Gastrocnemius medialis (tissue), 4 donors: Measurements from ENCODE around the gene LRRC8E. TPM values are rescaled to one million over a fixed set of nuclear protein-coding genes. Genes with fewer than 3 reads are reported as not detected.
"Not testable (repeated sequence)": the region's sequence is repeated elsewhere in the genome, so short reads cannot be mapped to it uniquely, and the experiment has no call there.

Experiments
- ATAC-seq, 2 donors: fragments of 150-250 bp; one replicate each; pipeline ENCODE4 v1.9.1; 2016
- DNase-seq, 2 donors: peaks; one replicate each; pipeline ENCODE4 v3.0.0-alpha.2; 2019
- H3K27ac ChIP-seq, 4 donors: fragments of 200-600 bp; sonication (generic); 1 replicate in 1 of 4; 2 replicates in 3 of 4; pipeline ENCODE4 v1.5.1; 2016 to 2018; ENCODE audit warnings: mild to moderate bottlenecking in 2 of 4, moderate library complexity in 1 of 4
- H3K27me3 ChIP-seq, 3 donors: fragments of 200-600 bp; sonication (generic) in 2 of 3; 1 replicate in 1 of 3; 2 replicates in 2 of 3; pipeline versions ENCODE4 v1.5.1 to v1.6.0; 2016 to 2019; ENCODE audit warnings: mild to moderate bottlenecking in 1 of 3, moderate library complexity in 1 of 3
- H3K36me3 ChIP-seq, 2 donors: fragments of 200-600 bp; sonication (generic) in 1 of 2; one replicate each; pipeline ENCODE4 v1.5.1; 2017 to 2018
- H3K4me1 ChIP-seq, 2 donors: fragments of 200-600 bp; sonication (generic) in 1 of 2; one replicate each; pipeline ENCODE4 v1.5.1; 2016 to 2017; ENCODE audit warnings: mild to moderate bottlenecking in 2 of 2
- H3K4me3 ChIP-seq, 4 donors: fragments of 200-600 bp; sonication (generic) in 3 of 4; 1 replicate in 1 of 4; 2 replicates in 3 of 4; pipeline ENCODE4 v1.5.1; 2016 to 2019; ENCODE audit warnings: mild to moderate bottlenecking in 2 of 4
- H3K9me3 ChIP-seq, 3 donors: fragments of 200-600 bp; sonication (generic) in 2 of 3; 1 replicate in 1 of 3; 2 replicates in 2 of 3; pipeline ENCODE4 v1.5.1; 2016 to 2019
- CTCF ChIP-seq, 5 experiments: fragments of 450-650 bp in 3 of 5; fragments of 200-600 bp in 2 of 5; sonication (generic) in 2 of 5; IDR thresholded peaks in 4 of 5; conservative IDR thresholded peaks in 1 of 5; 1 replicate in 4 of 5; 2 replicates in 1 of 5; pipeline ENCODE4 v1.5.1; 2016 to 2019; ENCODE audit warnings: antibody characterized with exemption in 5 of 5, mild to moderate bottlenecking in 3 of 5, moderate library complexity in 3 of 5
- POLR2A ChIP-seq, 2 donors: fragments of 450-650 bp; IDR thresholded peaks; one replicate each; pipeline ENCODE4 v1.6.1; 2017; ENCODE audit warnings: antibody characterized with exemption in 2 of 2, mild to moderate bottlenecking in 2 of 2, moderate library complexity in 2 of 2
- in situ Hi-C, 4 donors: fragments of 200-750 bp; cut with MboI; loops; one replicate each; pipeline versions ENCODE4 v1.15.0 to v1.8.0; 2017; ENCODE audit warnings: low sequenced_read_pairs in 4 of 4
- intact Hi-C: fragments of 100-400 bp; cut with DNase I; formaldehyde crosslinking; loops from one replicate; pipeline ENCODE4 v1.15.1; 2023; ENCODE audit warnings: low total_unique reads
- total RNA-seq, 4 donors: library from RNA; depleted of rRNA; stranded (reverse); fragments of >200 nt; gene quantifications; one replicate each; pipeline versions ENCODE4 v1.1.0 to v1.2.3, GENCODE V29; 2016

LRRC8E gene
- total RNA-seq, 4 donors from 2014 or later, result 2.1 TPM; not detected in 3

GRCh38 chr19:7928334-7928706 is 40.0 kb downstream of the LRRC8E start:
- ATAC-seq (no peak), DNase-seq (no peak)
- peak overlapping the region; percentile 63 to 78 (median 71) for H3K27ac ChIP-seq
- TF ChIP-seq POLR2A (IDR thresholded peaks at IDR 0.05), result no peak
- TF ChIP-seq CTCF (IDR thresholded peaks at IDR 0.05 in 4 of 5, conservative IDR thresholded peaks at IDR 0.05 in 1 of 5), result no peak
- H3K36me3 ChIP-seq, result peaks cover 0 to 30% of the 10 kb centered on the region in 2 donors
- H3K27me3 ChIP-seq, result peaks cover 0 to 6% (median 0%) of the 10 kb centered on the region in 3 donors
- peaks cover 5 to 20% of the 10 kb centered on the region in 2 donors for H3K4me1 ChIP-seq
- in situ Hi-C loops, result no loop called here
- H3K4me3 ChIP-seq, result no peak overlapping the region
- H3K9me3 ChIP-seq, result no peaks in the 10 kb centered on the region
- intact Hi-C loops, result no loop called here

GRCh38 chr19:7928741-7929701 is 40.7 kb downstream of the LRRC8E start:
- Histone ChIP-seq H3K9me3 (no peaks in the 10 kb centered on the region), H3K4me1 (peaks cover 5 to 20% of the 10 kb centered on the region in 2 donors), H3K36me3 (peaks cover 0 to 37% of the 10 kb centered on the region in 2 donors), H3K27me3 (peaks cover 0 to 6% (median 0%) of the 10 kb centered on the region in 3 donors), H3K27ac (peak overlapping the region; percentile 63 to 78 (median 71)), H3K4me3 (no peak overlapping the region)
- no peak for DNase-seq
- in situ Hi-C loops (no loop called here), intact Hi-C loops (no loop called here)
- ATAC-seq, result peak; percentile 43
- TF ChIP-seq CTCF (IDR thresholded peaks at IDR 0.05 in 4 of 5, conservative IDR thresholded peaks at IDR 0.05 in 1 of 5) (no peak), POLR2A (IDR thresholded peaks at IDR 0.05) (no peak)

GRCh38 chr19:7930030-7930429 is 41.7 kb downstream of the LRRC8E start:
- Histone ChIP-seq H3K27ac (peak overlapping the region in 1 of 4 donors; percentile 78), H3K4me1 (peaks cover 5 to 16% of the 10 kb centered on the region in 2 donors), H3K36me3 (peaks cover 0 to 47% of the 10 kb centered on the region in 2 donors)
- intact Hi-C loops, H3K27me3 ChIP-seq, in situ Hi-C loops, ATAC-seq, DNase-seq, H3K9me3 ChIP-seq, H3K4me3 ChIP-seq: not testable (repeated sequence)

GRCh38 chr19:7930765-7931164 is 42.5 kb downstream of the LRRC8E start:
- Histone ChIP-seq H3K27me3 (no peaks in the 10 kb centered on the region), H3K27ac (no peak overlapping the region), H3K9me3 (no peaks in the 10 kb centered on the region), H3K36me3 (peaks cover 0 to 55% of the 10 kb centered on the region in 2 donors), H3K4me1 (peaks cover 5 to 16% of the 10 kb centered on the region in 2 donors), H3K4me3 (no peak overlapping the region)
- in situ Hi-C loops (no loop called here), intact Hi-C loops (no loop called here)
- DNase-seq, result no peak
- no peak for ATAC-seq
- TF ChIP-seq CTCF (IDR thresholded peaks at IDR 0.05 in 4 of 5, conservative IDR thresholded peaks at IDR 0.05 in 1 of 5) (no peak), POLR2A (IDR thresholded peaks at IDR 0.05) (no peak)
